T47D (cell line): ENCODE results near the gene NUTM2G.
A peak's percentile ranks its signal among the peaks of the same experiment; 100 is the strongest.
"Not testable (repeated sequence)": the region's sequence is repeated elsewhere in the genome, so short reads cannot be mapped to it uniquely, and the experiment has no call there.

Source experiments
- DNase-seq, 2 experiments: peaks; one replicate each; pipeline versions ENCODE4 v3.0.0 to v3.0.0-alpha.2; 2011 to 2012; ENCODE audit warnings: low read depth in 1 of 2, low spot score in 1 of 2
- in situ Hi-C: cut with HindIII; loops from 2 replicates; pipeline ENCODE4 v1.10.0; 2016; ENCODE audit warnings: low sequenced_read_pairs, low pct_unique_long_range_greater_than_20kb

Gene NUTM2G

DNA sequence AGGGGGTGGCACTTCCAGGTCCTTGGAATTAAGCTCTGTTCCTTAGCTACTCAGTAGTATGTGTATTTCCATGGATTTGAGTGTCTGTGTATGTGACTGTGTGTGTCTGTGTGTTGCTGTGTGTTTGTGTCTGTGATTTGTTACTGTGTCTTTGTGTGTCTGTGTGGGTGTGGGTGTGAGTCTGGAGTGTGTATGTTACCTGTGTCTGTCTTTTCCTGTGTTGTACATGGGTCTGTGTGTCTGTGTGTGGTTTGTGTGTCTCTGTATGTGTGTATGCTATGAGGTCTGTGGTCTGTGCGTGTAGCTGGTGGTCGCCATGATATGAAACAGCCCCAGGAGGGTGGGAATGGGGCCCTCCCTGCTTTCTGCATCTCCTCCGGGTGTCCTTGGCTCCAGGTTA, 8.8 kb downstream of the NUTM2G start:
- DNase-seq, in situ Hi-C loops: not testable (repeated sequence)

GRCh38 chr9:96938957-96939665, 10.5 kb downstream of the NUTM2G start:
- DNase-seq, in situ Hi-C loops: not testable (repeated sequence)

DNA sequence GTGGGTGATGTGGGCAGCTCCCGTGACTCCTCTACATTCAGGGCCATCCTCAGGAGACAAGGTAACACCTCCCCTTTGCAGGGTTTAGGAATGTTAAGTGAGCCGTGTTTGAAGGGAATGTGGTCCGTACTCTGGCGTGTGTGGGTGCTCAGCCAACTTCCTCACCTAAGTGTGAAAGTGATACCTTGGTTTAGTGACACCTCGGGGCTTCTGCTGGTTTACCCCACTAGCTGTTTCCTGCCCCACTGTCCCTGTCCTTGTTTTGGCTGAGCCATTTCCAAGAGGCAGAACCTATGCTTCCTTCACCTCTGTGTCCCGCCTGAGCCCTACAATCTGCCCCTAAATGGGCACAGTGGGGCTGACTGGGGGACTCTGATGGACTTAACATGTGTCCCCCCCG, 12.3 kb downstream of the NUTM2G start:
- in situ Hi-C loops, DNase-seq: not testable (repeated sequence)

GRCh38 chr9:96941628-96942027, 13.0 kb downstream of the NUTM2G start:
- in situ Hi-C loops, DNase-seq: not testable (repeated sequence)

- in situ Hi-C loops, DNase-seq: not testable (repeated sequence)
Measured at GRCh38 chr9:96942181-96942580, 13.5 kb downstream of the NUTM2G start.

GRCh38 chr9:96949346-96949745, 20.7 kb downstream of the NUTM2G start:
- in situ Hi-C loops, DNase-seq: not testable (repeated sequence)

- DNase-seq, in situ Hi-C loops: not testable (repeated sequence)
Measured at GRCh38 chr9:96950539-96950938, 21.9 kb downstream of the NUTM2G start.

DNA sequence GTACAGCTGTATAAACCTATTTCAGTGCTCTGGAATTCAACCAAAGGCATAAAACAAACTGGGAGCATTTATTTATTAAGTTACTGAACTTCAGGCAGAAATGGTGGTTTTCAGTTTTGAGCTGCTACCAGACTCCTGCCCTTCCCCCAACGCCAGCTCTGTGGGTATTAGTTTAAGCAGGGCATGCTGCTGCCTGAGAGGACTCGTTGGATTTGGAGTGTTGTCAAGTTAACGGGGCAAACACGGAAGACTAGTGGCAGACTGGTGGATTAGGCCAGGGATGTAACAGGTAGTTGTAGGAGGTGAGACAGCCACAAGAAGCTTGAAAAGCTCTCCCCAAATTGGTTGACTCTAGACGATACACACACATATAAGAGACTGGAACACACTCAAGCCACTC, 38.9 kb downstream of the NUTM2G start:
- in situ Hi-C loops = not testable (repeated sequence)
- peak in 1 of 2 experiments; percentile 44 for DNase-seq

GRCh38 chr9:96972552-96972951, 43.9 kb downstream of the NUTM2G start:
- in situ Hi-C loops, DNase-seq: not testable (repeated sequence)

DNA sequence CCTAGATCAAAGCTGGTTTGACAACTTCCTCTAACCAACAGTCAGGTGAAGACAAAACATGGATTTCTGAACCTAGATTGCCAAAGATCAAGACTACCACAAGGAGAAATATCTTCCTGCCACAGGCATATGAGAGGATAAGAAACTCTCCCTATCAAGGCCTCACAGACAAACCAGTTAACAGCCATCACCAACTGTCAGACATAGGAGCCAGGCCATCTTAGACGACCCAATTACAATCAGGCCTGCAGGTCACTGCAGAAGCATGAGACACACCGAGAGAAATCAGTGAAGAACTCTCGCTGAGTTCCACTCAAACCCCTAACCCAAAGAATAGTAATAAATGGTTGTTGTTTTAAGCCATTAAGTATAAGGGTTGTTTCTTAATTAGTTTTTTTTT, 45.4 kb downstream of the NUTM2G start:
- DNase-seq, in situ Hi-C loops: not testable (repeated sequence)

DNA sequence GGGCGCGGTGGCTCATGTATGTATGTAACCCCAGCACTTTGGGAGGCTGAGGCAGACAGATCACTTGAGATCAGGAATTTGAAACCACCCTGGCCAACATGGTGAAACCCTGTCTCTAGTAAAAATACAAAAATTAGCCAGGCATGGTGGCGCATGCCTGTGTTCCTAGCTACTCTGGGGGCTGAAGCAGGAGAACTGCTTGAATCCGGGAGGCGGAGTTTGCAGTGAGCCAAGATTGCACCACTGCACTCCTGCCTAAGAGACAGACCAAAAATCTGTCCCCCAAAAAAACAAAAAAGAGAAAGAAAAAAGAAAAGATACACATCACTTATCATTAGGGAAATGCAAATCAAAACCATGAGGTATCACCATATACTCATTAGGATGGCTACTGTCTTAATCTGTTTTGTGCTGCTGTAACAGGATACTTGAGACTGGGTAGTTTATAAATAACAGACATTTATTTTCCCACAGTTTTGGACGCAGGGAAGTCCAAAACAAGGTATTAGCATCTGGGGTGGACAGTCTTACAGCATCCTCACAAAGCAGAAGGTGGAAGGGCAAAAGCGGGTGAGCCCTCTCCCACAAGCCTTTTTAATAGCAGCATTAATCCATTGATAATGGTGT, 55.0 kb downstream of the NUTM2G start:
- in situ Hi-C loops = not testable (repeated sequence)

GRCh38 chr9:96984139-96984538, 55.5 kb downstream of the NUTM2G start:
- DNase-seq, in situ Hi-C loops: not testable (repeated sequence)

More for the DNA sequence above, 55.0 kb downstream of the NUTM2G start:
- not testable (repeated sequence) for DNase-seq

- DNase-seq, in situ Hi-C loops: not testable (repeated sequence)
Measured at GRCh38 chr9:96984887-96985286, 56.2 kb downstream of the NUTM2G start.
